GM21447 (cell line): ENCODE measurements around the gene COL10A1.
"Not testable (repeated sequence)": the region's sequence is repeated elsewhere in the genome, so short reads cannot be mapped to it uniquely, and the experiment has no call there.

Experiments used
- ATAC-seq: cut with Tn5 transposase; IDR thresholded peaks from one replicate; pipeline ENCODE4 v1.9.1; 2021; ENCODE audit not compliant: unreplicated experiment

The COL10A1 gene

DNA sequence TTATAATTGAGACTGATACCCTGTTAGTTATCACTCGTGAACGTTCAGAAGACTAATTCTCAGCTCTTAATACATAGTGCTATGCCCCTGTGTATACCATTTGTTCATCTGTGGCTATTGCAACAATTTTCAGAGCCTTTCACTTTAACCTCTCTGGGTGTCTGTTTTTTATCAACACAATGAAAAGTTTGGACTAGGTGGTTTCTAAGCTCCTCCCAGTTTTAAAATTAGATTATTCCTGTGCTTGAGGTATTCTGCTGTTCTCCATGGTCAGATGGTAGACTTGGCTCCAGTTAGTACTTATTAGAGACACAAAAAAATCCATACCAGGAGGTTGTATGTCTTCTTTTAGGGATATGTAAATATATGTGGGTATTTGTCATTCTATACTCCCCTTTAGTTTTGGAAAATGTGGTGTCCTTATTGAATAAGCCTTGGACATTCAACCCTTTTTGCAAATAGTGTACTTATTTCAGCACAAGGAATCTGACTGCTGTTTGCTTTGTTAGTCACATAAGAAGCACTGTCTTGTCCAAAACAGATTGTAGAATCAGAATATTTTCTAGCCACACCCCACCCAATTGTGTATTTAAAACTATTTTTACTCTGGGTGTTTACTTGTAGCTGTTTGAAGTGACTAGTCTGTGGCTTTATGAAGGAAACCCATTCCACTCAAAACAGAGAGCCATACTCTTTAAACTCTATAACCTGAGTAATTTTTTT lies 2.0 kb upstream of the COL10A1 start:
- ATAC-seq = no peak

DNA sequence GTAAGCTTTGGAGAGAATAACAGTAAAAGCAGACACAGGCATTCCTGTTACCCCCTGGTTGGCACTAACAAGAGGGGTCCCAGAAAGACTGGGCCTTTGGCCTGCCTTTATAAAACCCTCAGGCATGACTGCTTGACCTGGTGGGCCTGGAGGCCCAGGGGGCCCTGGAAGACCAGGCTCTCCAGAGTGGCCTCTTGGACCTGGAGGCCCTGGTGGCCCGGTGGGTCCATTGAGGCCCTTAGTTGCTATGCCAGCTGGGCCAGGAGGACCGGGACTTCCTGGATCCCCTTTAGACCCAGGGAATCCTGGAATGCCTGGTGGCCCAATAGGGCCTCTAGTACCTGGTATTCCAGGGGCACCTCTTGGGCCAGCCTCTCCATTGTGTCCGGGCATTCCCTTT lies 5.5 kb downstream of the COL10A1 start:
- no peak for ATAC-seq

DNA sequence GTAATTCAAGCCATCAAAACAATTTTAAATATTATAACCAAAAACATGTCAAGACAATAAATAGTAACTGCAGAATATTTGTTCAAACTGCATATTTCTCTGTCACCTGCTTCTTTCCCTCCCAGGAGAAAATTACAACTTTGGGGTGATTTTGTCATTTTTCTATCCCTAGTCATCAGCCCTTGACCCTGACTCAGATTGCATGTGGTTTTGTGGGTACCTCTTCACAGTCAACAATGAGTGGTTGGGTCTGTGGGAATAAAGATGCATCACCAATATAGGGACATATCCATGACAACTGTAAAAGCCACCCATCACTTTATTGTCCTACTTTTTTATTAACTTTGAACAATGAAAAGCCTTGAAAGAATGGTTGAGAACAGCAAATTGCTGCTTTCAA lies 7.3 kb downstream of the COL10A1 start:
- ATAC-seq = no peak

DNA sequence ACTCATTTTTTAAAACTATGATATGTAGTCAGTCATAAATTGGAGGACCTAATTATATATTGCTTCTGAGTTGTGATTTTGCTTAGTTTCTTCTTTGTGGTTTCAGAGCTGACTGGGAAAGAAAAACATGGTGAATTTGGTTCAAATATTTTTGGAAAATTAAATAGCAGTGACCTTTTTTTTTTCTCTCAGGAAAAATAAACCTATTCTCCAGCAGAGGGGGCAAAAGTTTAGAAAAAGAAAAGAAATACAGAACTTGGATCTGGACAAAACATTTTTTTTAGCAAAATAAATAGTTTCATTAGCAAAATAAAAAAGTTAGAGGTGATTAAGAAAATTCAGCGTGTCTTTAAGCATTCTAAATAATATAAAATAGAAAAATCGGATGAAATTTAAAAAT lies 10.2 kb downstream of the COL10A1 start:
- ATAC-seq = no peak

DNA sequence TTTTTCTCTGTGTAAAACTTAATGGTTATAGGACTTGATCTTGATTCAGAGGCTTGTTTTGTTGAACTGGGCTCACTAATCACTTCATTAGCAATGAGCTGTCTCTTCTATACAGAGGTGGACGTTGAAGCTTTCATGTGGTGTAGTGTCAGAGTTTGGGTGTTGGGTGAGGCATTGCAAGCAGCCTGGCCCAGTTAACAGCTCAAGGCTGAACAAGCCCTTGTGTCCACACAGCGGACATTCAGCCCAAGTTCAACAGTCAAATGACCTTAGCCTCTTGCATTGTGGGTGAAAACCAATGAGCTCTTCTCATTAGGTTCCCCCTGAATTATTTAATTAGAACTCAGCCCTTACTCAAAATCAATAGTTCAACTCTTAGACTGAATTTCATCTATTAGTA lies 12.5 kb downstream of the COL10A1 start:
- no peak for ATAC-seq

DNA sequence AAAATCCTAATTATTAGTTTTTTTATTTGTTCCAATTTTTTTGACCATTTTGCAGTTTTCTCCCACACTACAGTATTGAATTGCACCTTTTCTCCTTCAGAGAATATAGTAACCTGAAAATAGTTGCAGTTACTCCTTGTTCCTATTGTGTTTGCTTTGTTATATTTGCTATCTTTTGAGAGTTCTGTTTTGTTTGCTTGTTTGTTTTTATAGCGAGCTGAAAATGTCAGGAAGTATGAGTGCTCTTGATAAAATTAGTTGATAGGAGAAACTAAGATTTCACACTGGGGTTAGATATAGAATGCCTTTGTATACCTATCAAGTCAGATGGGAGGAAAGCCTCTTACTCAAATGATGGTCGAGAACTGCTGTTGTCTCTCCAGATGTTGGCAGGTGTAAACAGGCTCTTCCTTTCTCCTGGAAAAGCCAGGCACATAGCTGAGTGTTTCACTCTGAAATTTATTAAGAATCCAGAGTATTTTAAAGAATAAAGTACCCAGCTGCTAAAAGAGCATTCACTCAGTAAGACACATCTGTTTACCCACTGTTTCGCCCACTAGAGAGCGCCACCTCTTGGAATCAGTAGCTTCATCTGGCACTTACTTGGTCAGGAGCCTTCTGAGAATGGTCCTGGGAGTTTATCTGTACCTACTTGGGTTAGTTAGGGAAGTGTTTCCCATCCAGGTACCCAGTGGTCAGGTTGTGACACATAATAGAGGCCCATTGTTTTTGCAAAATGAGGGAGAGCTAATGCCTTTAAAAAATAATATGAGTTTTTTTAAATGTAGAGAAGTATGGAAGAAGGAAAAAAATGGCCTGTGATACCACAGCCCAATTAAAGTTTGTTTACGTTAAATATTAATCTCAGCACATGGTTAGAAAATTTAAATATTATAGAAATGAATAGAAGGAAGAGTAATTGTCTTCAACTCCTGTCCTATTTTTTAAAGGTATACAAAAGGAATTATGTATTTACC lies 14.1 kb downstream of the COL10A1 start:
- ATAC-seq = peak; percentile 86

DNA sequence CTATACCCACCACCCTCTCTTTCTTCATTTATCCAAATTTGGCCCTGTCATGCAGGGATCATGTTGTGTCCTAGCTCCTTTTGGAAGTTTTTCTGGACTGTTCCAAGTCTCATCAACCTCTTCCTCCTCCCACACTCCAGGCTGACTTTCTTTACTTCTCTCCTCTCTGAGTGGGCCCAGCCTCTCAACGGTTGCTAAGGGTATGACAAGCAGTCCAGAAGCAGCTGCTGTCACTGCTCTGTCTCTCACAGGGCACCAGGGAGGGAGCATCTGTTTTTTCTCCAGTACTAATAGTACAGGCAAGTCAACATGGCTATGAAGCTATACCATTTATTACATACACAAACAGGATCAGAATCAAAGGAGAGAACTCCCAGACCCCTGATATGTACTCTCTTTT lies 17.1 kb downstream of the COL10A1 start:
- ATAC-seq = no peak

DNA sequence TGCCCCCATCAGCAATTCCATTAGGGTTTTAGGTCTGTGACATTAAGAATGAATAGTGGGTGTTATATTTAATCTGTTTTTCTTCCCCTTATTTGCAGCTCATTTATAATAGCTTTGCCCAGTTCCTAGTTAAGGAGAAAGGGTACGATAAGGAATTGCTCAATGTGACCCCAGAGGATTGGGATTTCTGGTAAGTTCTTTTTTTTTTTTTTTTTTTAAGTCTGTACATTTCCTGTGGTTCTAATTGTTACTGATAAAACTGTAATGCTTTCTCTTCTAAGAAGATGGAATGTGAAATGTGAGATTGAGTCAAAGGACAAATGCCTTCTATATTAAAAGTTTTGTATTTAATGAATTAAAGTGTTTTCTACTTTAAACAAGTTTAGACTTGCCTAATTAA lies 19.8 kb downstream of the COL10A1 start:
- ATAC-seq = no peak

DNA sequence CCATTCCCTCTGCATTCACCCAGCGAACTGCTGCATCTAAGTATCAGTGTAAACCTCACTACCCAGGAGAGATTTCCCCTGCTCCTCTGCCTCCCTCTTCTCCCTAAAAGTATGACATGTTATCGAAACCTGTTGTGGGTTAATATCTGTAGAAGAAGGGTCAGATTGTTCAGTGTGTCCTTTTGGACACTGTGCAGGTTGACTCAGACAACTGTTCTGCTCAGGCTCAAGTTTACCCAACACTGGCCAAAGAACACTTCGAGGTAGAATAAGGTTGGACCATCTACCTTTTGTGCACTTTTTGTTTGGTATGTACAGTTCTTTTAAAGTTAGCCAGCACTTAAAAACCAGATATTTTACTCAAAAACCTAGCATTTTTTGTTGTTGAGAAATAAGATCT lies 20.7 kb downstream of the COL10A1 start:
- ATAC-seq = no peak

DNA sequence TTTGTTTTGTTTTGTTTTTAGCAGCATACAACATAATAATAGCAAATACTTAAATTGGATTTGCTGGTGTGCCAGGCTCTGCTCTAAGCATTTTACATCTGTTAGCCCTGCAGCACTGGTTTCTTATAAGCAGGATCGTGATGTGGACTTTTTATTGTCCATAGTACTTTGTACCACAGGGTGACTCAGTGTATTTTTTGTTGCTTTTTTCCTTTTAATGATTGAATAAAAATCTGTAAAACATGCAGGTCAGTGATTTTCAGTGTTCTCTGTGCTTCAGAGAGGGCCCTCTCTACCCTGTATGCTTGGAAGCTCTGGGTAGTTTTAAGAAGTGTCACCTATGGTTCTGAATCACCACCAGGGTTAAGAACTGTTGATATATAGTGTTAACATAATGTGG lies 21.3 kb downstream of the COL10A1 start:
- ATAC-seq = no peak

DNA sequence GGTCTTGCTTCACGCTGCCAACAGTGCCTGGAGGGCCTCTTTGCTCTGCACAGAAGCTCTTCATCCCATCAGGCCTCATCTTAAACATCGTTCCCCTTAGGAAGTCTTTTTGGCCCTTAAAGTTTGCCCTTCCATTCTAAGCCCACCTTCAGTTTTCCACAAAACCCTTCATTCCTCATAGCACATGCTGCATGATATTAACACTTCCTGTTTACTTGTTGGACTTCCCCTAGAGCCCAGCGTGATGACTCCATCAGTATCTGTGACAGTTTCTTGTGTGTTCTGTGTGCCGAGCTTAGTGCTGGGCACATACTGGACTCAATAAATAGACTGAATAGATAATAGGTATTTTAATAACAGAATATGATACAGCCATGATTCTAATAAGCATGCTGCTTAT lies 23.1 kb downstream of the COL10A1 start:
- no peak for ATAC-seq

DNA sequence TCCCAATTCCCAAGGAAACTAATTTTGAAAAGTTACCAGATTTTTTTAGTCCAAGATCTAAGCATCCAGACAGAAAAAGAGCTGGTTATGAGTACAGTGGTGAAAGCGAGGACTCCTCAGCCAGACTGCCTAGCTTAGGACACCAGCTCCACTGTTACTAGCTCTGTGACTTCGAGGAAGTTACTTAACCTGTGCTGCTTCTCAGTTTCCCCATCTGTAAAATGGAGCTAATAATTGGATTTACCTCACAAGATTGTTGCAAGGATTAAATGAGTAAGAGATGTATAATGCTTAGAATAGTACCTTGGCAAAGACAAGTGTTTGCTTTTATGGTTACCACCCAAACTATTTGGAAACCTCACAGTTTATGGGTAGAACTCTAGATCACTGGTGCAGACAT lies 24.1 kb downstream of the COL10A1 start:
- no peak for ATAC-seq

DNA sequence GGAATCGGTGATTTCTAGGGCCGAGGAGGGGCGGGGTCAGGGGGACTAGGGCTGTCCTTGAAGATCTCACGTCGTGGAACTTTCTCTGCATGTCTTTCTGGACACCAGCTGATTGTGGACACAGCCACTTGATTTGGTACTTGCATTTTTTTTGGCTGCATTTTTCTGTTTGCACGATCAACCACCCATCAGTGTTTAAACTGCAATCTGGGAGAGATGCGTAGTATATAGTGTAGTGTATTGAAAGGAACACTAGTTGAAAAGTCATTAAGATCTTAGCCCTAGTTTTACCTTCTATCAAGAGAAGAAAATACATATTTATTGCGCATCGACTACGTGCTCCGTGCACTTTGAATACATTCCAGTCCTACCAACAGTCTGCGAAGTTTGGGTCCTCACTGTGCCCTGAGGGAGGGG lies 24.6 kb downstream of the COL10A1 start:
- no peak for ATAC-seq

DNA sequence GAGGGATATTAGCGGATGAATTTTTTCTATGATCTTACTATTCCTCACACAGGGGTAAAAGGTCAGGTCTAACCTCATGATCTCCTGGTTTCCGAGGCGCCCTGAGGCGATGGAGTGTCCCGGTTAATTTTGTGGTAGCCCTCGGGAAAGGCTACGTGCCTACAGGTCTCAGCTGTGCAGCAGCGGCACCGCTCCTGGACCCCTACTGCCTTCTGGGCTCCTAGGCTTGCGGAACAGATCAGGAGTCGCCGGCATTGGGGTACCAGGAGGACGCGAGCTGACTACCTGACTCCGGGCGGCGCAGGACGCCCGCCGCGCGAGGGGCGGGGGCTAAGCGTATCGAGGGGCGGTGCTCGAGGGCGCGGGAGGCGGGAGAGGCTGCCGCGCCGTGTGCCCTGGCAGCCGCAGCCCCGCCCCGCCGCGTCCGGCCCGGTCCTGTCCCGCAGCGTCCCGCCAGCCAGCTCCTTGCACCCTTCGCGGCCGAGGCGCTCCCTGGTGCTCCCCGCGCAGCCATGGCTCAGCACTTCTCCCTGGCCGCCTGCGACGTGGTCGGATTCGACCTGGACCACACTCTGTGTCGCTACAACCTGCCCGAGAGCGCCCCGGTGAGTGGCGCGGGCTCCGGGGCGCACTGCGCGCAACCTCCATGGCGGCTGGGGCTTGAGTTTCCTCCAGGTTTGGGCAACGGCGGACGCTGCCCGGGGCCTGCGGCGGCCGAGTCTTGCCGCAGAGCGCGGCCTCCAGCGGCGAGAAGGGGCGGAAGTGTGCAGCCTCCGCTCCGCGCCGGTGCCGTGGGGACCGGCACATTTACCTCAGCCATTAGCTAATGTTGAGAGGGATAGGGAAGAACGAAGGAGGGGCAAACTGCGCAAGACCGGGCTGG lies 25.3 kb downstream of the COL10A1 start, which contains the start of gene NT5DC1:
TSS of gene NT5DC1 (plus strand) at position 435 of the 883 bp plus-strand sequence. CDS start at position 513, 78 bp downstream.
- peak; percentile 72 for ATAC-seq

DNA sequence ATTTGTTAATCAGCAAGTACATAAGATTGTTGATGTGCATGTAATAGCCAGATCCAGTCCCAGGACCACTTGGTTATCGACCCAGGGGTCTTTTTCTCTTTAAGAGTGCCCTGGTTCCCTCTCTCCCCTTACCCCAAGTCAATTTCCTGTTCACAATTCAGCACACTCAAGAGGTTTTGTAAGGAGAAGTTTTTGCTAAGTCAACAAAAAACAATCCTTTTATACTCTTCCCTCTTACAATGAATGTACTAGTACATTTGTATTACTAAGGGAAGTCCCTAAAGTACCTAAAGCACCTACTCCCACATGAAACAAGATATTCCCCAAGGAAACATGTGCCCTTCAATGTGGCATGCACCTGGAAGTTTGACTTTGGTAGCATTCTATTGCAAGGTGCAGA lies 26.9 kb downstream of the COL10A1 start:
- no peak for ATAC-seq

DNA sequence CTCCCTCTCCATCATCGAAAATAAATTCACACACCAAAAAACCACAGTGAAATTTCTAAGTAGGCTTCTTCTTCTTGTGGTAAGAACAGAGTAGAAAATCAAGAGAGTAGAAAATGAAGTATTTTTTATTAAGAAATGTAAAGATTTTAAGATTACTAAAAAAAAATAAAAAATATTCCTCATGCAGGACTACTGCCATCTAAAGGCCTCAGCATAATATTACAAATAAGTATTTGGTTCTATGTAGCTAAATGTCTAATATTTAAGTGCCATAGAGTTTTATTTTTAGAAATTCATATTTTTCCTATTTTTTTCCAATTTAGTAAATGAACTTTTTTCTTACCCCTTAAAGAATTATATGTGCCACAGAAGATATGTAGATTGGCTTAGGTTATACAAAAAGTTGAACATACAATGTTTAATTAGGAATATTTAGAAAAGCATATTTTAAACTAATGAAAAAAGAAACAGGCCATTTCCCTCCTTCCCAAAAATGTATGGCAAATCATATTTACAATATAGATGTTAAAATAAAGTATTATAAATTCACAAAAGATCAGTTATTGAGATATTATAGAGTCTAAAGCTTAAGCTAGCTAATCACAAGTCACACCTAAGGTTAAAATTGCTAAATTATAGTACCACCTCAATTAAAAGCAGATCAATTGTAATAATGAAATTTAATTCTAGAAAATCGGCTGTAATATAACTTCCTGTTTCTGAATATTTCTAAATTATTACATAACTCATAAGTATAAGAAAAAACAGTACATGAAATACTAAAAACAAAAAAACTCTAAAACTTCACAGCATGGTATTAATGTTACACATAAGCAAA lies 28.7 kb downstream of the COL10A1 start:
- no peak for ATAC-seq

DNA sequence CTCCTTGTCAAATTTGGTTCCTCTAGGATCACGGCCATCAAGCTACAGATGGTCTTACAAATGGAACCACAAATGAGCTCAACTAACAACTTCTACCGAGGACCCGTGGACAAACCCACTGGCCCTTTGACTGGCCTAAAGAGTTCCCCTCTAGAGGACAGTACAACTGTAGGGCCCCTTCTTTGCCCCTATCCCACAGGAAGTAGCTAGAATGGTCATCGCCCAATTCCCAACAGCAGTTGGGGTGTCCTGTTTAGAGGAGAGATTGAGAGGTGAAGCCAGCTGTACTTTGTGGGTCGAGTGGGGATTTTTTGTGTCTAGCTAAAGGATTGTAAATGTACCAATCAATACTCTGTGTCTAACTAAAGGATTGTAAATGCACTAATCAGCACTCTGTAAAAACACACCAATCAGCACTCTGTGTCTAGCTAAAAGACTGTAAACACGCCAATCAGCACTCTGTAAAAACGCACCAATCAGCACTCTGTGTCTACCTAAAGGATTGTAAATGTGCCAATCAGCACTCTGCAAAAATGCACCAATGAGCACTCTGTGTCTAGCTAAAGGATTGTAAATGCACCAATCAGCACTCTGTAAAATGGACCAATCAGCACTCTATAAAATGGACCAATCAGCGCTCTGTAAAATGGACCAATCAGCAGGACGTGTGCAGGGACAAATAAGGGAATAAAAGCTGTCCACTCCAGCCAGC lies 29.7 kb downstream of the COL10A1 start:
- ATAC-seq = not testable (repeated sequence)

DNA sequence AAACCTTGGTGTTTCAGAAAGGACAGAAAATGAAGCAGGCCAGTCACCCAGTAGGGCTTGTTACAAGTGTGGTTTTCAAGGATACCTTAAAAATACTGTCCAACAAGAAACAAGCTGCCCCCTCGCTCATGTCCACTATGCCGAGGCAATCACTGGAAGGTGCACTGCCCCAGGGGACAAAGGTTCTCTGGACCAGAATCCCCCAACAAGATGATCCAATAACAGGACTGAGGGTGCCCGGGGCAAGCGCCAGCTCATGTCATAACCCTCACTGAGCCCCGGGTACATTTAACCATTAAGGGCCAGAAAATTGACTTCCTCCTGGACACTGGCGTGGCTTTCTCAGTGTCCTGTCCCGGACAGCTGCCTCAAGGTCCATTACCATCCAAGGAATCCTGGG lies 31.9 kb downstream of the COL10A1 start:
- ATAC-seq = no peak

DNA sequence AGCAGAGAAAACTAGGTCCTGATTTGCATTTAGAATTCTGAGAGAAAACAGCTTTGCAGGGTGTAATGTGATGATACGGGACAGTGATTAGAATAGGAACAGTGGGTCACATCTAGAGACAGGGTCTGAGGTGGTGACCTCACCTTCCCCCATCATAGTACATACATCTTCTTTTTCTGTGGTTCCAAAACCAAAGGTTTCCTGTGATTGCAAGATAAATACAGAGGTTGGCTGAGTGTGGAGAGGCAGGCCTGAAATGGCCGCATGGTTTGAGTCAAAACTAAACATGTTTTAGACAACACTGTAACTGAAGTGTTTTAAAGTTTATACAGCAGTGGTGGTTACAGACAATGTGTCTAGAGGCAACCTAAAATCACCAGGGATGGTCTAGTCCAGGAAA lies 35.7 kb downstream of the COL10A1 start:
- peak; percentile 54 for ATAC-seq

DNA sequence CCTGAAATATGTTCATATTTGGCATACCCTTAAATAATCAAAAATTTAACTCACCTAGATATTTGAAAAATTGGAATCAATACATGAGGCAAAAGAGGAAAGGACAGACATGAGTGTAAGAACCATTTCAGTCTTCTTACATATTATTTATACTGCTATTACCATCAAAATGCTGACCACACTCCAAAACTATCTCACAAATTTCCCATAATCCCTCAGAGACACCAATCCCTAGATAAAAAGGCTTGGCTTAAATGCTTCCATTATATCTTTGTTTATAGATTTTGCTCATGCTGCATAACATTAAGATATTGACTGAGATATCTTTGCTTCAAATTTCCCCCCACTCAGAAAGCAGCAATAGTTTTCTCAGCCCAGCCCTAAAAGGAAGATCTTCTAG lies 37.0 kb downstream of the COL10A1 start:
- no peak for ATAC-seq
